ENCODE results near the gene NPLOC4. TPM values are rescaled to one million over a fixed set of nuclear protein-coding genes. Genes with fewer than 3 reads are reported as not detected.

Gene NPLOC4
- total RNA-seq, 1 donor from 2014 or later: 51.9 TPM

DNA sequence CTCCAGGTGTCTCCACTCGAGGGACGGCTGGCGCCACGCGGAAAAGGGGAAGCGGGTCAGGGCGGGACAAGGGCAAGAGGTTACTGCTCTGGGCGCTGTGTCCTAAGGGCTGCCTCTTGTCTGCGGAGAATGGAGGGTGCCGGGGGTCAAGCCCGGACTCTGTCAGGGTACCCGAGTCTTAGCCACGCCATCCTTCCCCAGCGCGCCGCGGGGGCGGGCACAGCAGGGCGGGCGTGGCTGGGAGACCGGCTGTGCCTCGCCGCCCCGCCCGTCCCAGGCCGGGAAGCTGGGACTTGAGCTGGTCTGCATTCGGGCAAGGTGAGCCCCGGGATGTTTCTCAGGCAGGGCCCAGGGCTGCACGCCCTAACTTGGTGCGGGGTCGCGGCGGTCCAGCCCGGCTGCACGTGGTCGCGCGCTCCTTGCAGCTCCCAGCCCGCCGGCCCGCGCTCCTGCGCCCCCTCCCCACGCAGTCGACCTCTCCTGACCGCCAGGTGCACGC is 118.1 kb downstream of the NPLOC4 start:
- TF ChIP-seq, protein P1, sequence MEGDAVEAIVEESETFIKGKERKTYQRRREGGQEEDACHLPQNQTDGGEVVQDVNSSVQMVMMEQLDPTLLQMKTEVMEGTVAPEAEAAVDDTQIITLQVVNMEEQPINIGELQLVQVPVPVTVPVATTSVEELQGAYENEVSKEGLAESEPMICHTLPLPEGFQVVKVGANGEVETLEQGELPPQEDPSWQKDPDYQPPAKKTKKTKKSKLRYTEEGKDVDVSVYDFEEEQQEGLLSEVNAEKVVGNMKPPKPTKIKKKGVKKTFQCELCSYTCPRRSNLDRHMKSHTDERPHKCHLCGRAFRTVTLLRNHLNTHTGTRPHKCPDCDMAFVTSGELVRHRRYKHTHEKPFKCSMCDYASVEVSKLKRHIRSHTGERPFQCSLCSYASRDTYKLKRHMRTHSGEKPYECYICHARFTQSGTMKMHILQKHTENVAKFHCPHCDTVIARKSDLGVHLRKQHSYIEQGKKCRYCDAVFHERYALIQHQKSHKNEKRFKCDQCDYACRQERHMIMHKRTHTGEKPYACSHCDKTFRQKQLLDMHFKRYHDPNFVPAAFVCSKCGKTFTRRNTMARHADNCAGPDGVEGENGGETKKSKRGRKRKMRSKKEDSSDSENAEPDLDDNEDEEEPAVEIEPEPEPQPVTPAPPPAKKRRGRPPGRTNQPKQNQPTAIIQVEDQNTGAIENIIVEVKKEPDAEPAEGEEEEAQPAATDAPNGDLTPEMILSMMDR (conservative IDR thresholded peaks at IDR 0.05; ENCODE audit: low read depth, low read length): no peak
- H3K4me3 ChIP-seq (ENCODE audit: low read depth, low read length): peak overlapping the region; percentile 53
- DNase-seq (ENCODE audit: low read depth): no peak

- TF ChIP-seq, protein P1 (conservative IDR thresholded peaks at IDR 0.05; ENCODE audit: low read depth, low read length): no peak
- H3K4me3 ChIP-seq (ENCODE audit: low read depth, low read length): no peak overlapping the region
Observed at GRCh38 chr17:81518113-81518784, 118.7 kb downstream of the NPLOC4 start.

GRCh38 chr17:81517339-81518112 is 119.4 kb downstream of the NPLOC4 start:
- DNase-seq (ENCODE audit: low read depth): no peak
- TF ChIP-seq, protein P1 (conservative IDR thresholded peaks at IDR 0.05; ENCODE audit: low read depth, low read length): no peak
- no peak overlapping the region for H3K4me3 ChIP-seq (ENCODE audit: low read depth, low read length)

More at GRCh38 chr17:81518113-81518784, 118.7 kb downstream of the NPLOC4 start:
- DNase-seq (ENCODE audit: low read depth): no peak

DNA sequence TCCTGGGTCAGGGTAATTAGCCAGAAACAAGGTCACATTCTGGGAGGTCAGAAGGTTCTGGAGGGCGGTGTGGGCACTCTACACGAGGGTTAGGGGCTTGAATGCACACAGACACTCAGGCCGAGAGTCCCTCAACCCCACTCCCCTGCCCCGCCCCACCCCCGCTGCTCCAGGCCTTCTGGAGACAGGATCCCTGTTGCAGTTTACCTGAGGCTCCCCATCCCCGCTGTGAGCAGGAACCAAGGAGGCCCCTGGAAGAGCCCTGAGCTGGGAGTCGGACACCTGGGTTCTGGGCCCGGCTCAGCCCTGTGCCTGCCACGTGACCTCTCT is 119.9 kb downstream of the NPLOC4 start:
- DNase-seq (ENCODE audit: low read depth): no peak
- no peak overlapping the region for H3K4me3 ChIP-seq (ENCODE audit: low read depth, low read length)
- TF ChIP-seq, protein P1 (conservative IDR thresholded peaks at IDR 0.05; ENCODE audit: low read depth, low read length): no peak

DNA sequence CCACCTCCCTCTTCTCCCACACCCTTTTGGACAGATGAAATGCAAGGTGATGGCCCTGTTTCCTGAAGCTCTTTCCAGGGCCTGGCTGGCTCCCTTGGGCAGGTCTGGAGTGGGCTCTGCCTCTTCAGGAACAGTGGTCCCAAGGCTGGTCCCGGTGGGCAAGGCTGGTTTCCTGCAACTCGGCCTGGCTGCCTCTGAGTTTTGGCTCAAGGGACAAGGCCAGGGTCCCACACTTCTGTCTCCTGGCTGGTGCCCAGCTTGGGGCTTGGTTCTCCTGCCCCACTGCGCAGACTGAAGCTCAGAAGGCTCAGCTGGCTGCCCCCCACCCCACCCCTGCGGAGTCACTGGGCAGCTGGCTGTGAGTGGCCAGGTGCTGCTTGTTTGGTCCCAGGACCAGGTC is 120.5 kb downstream of the NPLOC4 start:
- H3K4me3 ChIP-seq (ENCODE audit: low read depth, low read length): no peak overlapping the region
- no peak for DNase-seq (ENCODE audit: low read depth)
- TF ChIP-seq, protein P1 (conservative IDR thresholded peaks at IDR 0.05; ENCODE audit: low read depth, low read length): no peak

GRCh38 chr17:81515530-81516041 is 121.3 kb downstream of the NPLOC4 start:
- TF ChIP-seq, protein P1 (conservative IDR thresholded peaks at IDR 0.05; ENCODE audit: low read depth, low read length): no peak
- H3K4me3 ChIP-seq (ENCODE audit: low read depth, low read length): peak overlapping the region; percentile 65
- DNase-seq (ENCODE audit: low read depth): no peak
